ENCODE measurements around the gene POLE3.
"Not testable (repeated sequence)": the region's sequence is repeated elsewhere in the genome, so short reads cannot be mapped to it uniquely, and the experiment has no call there.

Gene POLE3

DNA sequence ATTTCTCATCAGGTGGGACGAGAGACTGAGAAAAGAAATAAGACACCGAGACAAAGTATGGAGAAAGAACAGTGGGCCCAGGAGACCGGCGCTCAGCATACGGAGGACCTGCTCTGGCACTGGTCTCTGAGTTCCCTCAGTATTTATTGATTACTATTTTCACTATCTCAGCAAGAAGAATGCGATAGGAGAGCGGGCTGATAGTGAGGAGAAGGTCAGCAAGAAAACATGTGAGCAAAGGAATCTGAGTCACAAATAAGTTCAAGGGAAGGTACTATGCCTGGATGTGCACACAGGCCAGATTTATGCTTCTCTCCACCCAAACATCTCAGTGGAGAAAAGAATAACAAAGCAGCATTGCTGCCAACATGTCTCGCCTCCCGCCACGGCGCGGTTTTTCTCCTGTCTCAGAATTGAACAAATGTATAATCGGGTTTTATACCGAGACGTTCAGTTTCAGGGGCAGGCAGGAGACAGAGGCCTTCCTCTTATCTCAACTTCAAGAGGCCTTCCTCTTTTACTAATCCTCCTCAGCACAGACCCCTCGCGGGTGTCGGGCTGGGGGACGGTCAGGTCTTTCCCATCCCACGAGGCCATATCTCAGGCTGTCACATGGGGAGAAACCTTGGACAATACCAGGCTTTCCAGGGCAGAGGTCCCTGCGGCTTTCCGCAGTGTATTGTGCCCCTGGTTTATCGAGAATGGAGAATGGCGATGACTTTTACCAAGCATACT, 31.2 kb downstream of the POLE3 start:
- in situ Hi-C loops (cut with MboI; ENCODE audit: low sequenced_read_pairs), result not testable (repeated sequence)

DNA sequence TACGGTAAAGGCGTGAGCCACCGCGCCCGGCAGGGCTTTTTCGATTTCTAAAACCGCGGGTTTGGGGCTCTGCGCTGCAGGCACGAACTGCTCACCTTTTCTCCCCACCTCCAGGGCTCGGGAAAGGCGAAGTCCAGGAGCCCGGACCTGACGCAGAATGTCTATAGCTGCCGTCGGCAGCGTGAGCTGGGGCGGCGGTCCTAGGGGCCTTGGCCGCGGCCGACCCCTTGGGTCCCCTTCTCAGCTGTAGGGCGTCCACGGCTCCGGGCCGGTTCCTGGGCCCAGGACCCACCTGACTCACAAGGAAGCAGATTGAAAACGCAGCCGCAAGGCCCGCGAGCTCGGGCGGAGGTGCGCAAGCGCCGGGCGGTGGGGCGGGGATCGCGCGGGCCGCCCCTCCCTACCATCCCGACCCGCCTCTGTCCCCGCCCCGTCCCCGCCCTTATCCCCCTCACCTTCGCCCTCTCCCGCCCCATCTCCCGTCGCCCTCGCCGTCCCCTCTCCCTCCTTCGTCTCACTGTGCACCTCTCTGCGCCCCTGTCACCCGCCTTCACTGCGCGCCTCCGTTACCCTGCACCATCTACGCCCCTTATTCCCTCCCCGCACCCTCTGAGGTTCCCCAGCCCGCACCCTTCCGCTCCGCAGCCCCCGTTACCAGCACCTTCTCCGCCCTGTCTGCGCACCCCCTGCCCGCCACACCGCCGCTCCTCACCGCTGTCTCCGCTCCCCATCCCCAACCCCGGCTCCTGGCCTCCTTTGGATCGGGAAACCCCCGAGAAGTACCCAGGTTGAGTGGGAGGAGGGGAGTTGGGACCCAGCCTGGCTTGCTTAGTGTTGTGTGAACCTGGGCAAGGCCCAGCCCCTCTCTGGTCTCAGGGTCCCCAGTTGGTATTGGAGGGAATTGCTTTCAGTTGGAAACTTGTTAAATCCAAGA, 33.6 kb downstream of the POLE3 start, which contains the start of gene HDHD3:
Gene HDHD3 (minus strand): TSS at position 353 of the 934 bp plus-strand sequence. CDS start 2,632 bp downstream, outside the sequence.
- in situ Hi-C loops (cut with MboI; ENCODE audit: low sequenced_read_pairs), result no loop called here

- in situ Hi-C loops (cut with MboI; ENCODE audit: low sequenced_read_pairs), result no loop called here
These were observed 35.1 kb downstream of the POLE3 start for GRCh38 chr9:113375057-113376023.

GRCh38 chr9:113373676-113374392, 36.6 kb downstream of the POLE3 start:
- in situ Hi-C loops (cut with MboI; ENCODE audit: low sequenced_read_pairs), result no loop called here

DNA sequence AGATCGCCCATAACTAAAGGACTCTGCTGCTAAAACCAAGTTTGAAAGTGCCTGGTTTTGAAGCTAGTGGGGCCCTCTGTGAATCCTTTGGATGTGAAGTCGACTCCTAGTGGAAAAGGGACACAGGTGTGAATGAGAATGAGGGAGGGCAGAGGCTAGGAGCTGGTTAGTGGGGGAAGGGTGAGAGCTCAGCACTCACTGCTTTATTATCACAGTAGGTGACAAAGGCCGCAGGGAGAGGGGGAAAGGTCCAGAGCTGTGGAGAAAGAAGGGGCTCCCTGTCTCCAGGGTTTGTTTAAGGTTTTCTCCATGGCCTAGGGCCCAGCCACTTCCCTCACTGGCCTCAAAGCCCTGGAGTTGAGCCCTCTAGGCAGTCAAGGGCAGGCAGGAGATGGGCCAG, 37.2 kb downstream of the POLE3 start:
- in situ Hi-C loops (cut with MboI; ENCODE audit: low sequenced_read_pairs), result no loop called here

GRCh38 chr9:113372059-113372458, 38.4 kb downstream of the POLE3 start:
- in situ Hi-C loops (cut with MboI; ENCODE audit: low sequenced_read_pairs), result no loop called here

- in situ Hi-C loops (cut with MboI; ENCODE audit: low sequenced_read_pairs), result no loop called here
These were observed 39.6 kb downstream of the POLE3 start for GRCh38 chr9:113370806-113371325.

GRCh38 chr9:113369855-113370140, 40.7 kb downstream of the POLE3 start:
- in situ Hi-C loops (cut with MboI; ENCODE audit: low sequenced_read_pairs), result no loop called here

DNA sequence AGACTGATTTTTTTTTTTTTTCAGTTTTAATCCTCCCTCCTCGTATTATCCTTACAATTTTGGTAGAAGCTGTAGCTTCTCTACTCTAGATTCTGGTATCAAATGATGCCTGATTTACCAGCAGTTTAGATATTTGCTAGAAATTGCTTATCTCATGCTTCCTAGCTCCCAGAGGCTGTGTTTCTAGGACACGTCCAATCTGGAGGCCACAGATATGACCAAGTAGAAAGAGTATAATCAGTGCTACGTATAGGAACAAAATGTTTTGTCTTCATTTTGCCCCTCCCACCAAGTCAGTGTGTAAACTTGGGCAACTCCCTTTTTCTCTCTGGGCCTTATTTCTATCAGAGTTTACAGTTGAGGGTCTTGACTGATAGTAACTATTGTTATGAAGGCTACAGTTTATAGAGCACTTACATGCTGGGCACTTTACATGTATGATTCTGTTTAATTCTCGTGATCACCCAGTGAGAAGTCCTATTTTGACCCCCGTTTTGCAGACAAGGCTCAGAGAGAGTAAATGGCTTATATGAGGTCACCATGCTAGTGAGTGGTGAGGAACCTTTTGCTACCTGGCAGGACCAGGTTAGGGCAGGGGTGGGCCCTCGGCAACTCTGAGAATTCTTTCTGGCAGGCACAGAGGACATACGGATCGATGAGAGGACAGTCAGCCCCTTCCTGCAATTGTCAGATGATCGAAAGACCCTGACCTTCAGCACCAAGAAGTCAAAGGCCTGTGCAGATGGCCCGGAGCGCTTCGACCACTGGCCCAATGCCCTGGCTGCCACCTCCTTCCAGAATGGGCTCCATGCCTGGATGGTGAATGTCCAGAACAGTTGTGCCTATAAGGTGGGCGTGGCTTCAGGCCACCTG, 41.3 kb downstream of the POLE3 start:
- in situ Hi-C loops (cut with MboI; ENCODE audit: low sequenced_read_pairs), result no loop called here

DNA sequence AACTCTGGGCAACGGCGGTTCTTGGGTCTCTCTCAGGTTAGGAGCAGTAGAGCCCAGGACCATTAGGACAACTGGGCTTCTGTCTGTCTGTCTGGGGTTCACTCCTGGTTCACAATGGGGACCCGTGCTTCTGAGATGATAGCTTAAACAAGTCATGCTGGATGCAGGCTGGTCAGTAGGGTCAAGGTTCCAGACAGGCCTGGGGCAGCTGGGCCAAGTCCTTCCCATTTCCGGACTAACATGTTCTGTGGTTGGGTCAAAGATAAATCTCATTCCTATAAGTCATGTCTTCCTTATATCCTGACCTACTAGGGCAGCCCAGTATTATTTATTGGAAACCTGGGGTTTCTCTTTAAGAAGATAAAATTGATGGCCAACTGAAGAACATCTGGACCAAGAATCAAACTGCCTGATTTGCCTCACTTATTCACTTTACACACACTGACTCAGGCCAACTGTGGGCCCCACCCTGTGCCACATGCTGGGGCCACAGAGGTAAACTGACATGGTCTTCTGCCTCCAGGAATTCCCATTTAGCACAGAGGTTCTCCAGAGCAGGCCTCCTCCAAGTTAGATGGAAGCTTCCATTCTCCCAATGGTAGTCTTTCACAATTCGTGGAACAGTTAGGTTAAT, 42.0 kb downstream of the POLE3 start:
- in situ Hi-C loops (cut with MboI; ENCODE audit: low sequenced_read_pairs), result no loop called here

DNA sequence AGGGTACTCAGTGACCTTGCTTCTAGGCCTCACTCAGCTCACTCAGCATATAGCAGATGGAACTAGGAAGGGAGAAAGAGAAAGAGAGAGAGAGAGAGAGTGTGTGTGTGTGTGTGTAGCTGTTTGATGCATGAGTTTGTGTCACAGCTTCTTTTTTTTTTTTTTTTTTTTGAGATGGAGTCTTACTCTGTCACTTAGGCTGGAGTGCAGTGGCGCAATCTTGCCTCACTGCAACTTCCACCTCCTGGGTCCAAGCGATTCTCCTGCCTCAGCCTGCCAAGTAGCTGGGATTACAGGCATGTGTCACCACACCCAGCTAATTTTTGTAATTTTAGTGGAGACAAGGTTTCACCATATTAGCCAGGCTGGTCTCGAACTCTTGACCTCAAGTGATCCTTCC, 44.8 kb downstream of the POLE3 start:
- in situ Hi-C loops (cut with MboI; ENCODE audit: low sequenced_read_pairs), result not testable (repeated sequence)

DNA sequence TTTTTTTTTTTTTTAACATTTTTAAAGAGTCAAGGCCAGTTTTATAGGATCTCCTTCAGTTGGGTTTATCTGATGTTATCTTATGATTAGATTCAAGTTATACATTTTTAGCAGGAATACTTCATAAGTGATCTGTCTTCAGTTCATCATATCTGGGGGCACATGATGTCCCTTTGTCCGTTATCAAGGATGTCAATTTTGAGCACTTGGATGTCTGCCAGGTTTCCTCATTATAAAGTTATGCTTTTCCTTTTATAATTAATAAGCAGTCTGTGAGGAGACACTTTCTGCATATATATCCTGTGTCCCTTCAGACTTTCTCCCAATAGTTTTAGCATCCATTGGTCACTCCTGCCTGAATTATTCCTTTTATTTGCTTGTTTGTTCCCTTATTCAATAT, 45.5 kb downstream of the POLE3 start:
- in situ Hi-C loops (cut with MboI; ENCODE audit: low sequenced_read_pairs), result no loop called here

DNA sequence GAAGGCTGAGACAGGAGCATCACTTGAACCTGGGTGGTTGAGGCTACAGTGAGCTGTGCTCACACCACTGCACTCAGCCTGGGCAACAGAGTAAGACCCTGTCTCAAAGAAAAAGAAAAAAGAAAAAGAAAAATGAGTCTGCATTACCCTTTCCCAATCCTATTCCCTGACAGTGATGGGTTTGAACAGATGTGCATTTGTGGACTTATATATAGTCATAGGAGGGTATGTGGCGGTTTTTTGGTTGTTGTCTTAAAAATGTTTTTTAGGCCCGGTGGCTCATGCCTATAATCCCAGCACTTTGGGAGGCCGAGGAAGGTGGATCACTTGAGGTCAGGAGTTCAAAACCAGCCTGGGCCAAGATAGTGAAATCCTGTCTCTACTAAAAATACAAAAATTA, 47.1 kb downstream of the POLE3 start:
- in situ Hi-C loops (cut with MboI; ENCODE audit: low sequenced_read_pairs), result no loop called here

GRCh38 chr9:113361304-113362018, 49.0 kb downstream of the POLE3 start:
- in situ Hi-C loops (cut with MboI; ENCODE audit: low sequenced_read_pairs), result no loop called here

GRCh38 chr9:113360242-113360842, 50.1 kb downstream of the POLE3 start:
- in situ Hi-C loops (cut with MboI; ENCODE audit: low sequenced_read_pairs), result no loop called here

GRCh38 chr9:113359385-113359784, 51.1 kb downstream of the POLE3 start:
- in situ Hi-C loops (cut with MboI; ENCODE audit: low sequenced_read_pairs), result no loop called here

All from HL-60/S4 (cell line).